Glomerular visceral epithelial cell (primary cell): ENCODE measurements around the gene MBD1.
"Not testable (repeated sequence)": the region's sequence is repeated elsewhere in the genome, so short reads cannot be mapped to it uniquely, and the experiment has no call there.

Experiments
- DNase-seq: peaks from one replicate; pipeline ENCODE4 v3.0.0-alpha.2; 2016; ENCODE audit errors: extremely low spot score

The MBD1 gene

DNA sequence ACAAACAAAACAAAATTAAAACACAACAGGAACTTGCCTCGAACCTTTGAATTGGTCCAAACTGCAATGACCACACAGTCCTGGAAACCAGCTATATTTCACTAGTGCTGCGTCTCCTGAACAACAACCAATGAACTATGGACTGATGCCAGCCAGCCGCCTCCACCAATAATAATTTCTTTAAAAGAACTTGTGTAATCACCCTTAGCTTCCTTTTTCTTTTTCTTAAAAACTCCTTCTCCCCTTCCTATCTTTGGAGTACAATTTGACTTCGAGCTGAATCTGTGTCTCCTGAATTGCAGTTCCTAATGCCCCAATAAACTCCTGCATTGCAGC, 7.8 kb upstream of the MBD1 start:
- no peak for DNase-seq

DNA sequence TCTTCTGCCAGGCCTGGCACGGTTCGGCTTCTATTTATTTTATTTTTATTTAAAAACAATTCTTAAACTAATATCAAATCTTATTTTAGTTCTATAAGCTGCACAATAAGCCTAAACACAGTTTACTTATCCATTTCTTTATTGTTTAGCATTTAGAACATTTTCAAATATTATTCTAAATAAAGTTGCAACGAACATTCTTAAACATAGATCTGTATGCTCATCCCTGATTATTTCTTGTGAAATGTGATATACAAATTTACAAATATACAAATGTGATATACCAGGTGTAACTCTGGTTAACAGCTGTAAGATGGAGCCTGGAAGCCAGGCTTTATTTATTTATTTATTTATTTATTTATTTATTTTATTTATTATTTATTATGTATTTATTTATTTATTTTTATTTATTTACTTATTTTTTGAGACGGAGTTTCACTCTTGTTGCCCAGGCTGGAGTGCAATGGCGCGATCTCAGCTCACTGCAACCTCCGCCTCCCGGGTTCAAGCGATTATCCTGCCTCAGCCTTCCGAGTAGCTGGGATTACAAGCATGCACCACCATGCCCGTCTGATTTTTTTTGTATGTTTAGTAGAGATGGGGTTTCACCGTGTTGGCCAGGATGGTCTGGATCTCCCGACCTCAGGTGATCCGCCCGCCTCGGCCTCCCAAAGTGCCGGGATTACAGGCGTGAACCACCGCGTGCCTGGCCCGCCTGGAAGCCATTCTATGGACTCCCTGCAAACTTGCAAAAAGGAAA, 7.2 kb upstream of the MBD1 start:
- DNase-seq, result not testable (repeated sequence)

DNA sequence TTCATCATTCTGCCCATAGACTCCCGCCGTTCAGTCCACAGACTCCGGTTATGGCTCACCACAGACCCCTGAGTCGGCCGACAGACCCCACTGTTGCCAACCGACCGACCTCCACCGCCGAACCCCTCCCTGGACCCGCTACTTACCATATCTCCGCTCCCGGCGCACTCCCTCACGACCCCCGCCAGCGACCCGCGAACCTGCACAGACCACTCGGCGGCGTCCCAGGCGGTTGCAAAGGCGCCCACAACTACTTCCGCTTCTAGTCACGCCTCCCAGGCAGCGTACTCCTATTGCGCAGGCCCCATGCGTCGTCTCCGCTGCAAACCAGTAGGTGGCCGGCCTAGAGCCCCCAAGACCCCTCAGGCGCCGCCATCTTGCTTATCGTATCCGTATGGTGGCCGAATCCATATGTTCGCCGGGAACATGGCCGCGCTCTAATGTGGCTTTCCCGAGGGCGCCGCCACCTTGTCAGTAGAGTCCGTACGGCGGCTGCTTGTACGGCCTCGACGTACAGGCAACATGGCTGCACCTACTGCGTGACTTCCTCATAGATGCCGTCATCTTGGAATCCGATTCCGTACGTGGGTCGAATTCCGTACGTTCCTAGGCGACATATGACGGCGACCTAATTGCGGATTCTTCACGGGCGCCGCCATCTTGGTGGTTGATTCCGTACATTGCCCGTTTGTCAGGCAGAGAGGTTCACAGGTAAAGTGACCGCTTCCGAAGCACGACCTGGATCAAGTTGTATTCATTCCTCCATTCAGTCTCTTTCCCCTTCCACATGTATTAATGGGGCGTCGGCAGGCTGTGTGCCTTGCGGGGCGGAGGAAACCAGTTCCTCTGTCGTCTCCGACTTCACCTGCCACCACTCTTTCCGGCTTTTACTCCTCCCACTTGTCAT, 6.4 kb upstream of the MBD1 start, which contains the start of gene CXXC1:
CXXC1 (minus strand) TSS at position 252 of the 907 bp plus-strand sequence; CDS start at position 149, 103 bp downstream.
- DNase-seq, result peak; percentile 99

DNA sequence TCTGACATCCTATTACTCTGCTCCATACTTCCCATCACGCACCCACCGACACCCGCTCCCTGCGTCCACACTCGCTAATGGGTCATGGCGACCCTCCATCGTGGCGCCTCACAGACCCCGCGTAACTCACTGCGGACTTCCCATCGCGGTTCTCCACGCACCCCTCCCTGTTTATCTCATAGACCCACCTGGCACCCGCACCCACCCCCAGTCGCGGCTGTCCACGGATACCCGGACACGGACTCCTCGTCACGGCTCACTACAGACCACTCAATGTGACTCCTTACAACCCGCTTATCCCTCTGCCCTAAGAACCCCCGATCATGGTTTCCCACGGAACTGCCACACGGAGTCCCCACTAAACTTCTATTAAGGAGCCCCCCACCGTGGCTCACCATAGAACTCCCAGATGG, 5.7 kb upstream of the MBD1 start:
- peak; percentile 16 for DNase-seq

DNA sequence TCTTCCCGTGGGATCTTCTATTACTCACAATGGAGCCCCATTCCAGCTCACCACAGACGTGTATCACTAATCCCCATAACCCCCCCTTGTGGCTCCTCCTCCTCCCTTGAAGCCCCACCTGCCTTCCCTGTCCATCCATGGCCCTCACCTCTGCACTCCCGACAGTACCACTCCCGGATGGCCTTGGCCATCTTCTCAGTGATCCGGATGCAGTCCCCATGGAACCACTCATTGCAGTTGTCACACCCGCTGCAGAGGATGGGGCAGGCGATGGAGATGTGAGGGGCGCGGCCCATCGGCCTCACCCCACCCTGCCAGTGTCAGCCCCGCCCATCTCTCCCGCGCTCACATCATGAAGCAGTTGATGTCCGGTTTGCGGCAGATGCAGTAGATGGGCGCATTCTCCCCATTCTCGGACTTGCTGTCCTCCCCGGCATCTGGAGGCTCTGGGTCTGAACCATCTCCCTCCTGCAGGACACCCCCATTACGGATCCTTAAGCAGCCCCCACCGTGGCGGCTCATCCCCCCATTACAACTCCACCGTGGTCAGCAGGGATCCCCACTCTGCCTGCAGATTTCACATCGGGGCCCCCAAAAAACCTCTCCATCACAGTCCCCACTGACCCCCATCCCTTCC, 5.2 kb upstream of the MBD1 start:
- peak; percentile 20 for DNase-seq

DNA sequence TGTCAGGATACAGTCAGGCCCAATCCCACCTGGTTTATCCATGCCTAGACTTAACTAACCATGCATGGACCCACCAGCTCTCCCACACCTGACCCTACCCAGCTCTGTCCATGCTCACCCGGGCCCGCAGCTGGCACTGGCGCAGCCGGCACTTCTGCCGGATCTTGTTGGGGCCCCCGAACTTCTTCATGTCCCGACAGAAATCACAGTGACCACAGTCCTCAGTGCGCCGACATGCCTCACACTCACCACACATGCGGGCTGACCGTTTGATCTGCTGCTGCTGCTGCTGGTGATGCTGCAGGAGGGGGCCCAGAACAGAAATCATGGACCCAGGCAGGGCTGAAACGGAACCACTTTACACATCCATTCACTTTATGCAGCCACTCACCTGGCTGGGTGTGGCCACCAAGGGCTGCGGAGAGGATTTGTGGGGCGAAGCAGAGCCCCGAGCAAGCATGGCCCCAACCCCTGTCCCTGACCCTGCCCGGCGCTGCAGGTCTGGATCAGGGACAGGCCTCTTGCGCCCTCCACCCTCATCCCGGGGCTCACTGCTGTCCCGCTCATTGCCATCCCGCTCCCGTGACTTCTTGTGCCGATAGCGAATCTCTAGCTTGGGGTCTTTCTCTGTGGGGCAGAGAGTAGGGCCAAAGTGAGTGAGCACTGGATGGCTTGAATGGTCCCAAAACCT, 4.5 kb upstream of the MBD1 start:
- no peak for DNase-seq

DNA sequence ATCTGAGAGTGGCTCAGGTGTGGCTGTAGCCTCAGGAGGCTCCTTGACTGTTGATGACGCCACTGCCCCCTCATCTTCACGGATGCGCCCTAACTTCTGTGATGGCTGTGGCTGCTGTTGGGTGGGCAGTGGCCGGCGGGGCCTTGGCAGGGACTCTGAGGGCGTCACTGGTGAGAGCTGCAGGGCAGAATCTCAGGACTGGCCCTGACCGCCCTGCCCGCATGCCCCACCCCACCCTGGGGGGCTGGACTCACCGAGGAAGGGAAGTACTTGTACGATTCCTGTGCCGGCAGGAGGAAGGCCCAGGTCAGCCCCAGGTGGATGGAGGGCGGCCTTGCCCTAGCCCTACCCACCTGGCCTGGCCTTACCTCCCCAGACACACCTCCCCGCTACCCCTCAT, 3.7 kb upstream of the MBD1 start:
- no peak for DNase-seq

DNA sequence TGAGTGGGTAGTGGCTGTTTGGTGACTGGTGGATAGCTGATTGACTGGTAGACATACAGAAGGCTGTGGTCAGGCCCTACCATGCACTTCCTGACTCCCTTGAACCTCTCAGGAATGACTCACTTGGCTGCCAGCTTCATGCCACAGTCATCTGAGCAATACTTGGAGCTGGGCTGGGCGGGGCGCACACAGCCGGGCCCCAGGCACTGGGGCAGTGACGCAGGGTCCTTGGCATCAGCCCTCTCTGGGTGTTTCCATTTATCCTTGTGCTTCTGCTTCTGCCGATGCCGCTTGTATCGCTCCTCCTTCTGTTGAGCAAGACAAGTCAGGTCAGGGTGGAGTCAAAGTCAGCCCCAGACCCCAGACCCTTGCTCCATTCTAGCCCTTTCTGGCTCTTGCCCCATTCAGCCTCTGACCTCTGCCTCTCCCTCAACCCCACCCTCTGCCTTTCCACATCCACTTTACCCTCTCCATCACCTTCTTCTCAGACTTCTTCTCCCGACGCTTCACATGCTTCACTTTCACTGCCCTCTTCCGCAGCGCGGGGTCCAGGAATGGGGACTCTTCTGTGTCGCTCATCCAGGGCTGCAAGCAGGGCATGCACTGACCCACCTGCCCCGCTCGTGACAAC, 3.0 kb upstream of the MBD1 start:
- DNase-seq, result no peak

DNA sequence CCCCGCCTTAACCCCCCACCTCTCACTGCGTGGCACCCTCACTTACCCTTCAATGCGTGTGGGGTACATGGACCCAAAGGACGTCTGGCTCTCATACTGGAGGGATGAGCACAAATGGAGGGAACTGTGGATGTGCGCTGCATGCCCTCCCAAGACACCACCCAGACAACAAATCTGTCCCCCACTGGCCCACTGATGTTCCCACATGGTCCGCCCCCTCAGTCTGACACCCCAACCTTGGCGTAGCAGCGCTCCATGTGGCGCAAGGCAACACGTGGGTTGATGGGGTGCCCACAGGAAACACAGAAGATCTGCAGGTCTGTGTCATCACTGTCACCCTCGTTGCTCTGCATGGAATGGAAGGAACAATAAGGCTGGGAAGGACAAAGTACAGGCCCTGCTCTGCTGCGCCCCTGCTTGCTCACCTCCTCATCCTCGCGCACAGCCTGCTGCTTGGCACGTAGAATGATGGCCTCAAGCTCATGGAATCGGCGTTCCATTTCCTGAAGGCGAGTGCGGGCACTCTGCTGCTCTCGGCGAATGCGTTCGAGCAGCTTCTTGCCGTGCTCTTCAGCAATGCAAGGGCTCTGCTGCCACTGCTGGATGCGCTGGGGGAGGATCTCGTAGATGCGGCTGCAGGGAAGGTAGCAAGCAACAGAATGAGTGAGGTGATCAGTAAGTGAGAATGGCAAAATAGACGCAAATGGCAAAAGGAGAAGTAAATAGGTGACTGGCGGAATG, 2.3 kb upstream of the MBD1 start:
- DNase-seq, result no peak

DNA sequence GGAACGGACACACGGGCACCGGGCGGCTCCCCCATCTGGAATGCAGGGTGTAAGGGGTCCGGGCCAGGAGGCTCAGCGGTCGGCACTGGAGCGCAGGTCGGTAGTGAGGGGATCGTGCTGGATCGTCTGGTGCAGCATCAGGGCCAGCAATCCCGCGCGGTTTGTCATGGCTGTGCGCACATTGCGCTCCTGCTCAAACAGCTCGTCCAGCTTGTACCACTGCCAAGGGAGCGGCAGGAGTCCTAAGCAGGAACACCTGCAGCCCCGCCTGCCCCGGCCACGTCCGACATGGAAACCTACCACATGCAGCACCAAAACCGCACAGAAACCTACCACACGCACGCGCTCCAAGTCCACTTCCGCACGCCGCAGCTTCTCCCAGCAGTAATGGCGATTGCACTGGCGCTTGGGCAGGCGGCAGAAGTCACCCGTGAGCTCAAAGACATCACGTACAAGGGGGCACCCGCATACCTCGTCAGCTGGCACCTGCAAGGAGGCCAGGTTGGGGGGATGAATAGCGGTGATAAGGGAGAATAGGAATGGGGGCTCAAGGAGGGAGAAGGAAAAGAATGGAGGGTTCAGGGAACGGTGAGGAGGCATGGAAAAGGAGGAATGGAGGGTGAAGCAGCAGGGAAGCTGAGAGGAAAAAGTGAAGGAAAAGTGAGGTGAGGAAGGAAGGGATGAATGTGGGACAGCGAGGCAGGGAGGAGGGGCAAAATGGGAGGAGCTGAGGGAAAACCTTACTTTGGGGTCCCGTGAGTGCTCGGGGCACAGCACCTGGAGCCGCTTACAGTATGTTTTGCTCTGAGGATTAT, 1.4 kb upstream of the MBD1 start:
- no peak for DNase-seq

DNA sequence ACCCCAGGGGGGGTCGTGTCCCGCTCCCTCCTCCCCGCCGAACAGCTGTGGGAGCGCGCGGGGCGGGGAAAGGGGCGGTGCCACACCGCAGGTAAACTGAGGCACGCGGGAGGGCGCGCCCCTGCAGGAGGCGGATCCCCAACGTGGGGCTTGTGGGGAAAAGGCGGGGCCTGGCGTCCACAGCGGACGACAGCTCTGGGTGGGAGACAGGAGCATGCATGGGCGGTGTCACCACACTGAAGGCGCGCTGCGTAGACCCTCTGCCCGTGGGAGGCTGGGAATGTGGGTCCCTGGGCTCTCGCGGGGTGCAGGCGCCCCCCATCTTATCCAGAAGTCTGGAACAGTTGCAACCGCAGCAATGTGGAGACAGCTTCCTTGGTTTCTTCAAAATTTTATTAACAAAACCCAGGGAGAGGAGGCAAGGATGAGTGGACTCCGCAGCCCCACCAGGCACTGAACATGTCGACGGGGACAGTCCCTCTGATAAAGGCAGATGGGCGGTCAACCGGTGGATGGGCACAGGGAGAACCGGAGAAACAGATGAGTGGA, 723 bp upstream of the MBD1 start:
- DNase-seq, result no peak

DNA sequence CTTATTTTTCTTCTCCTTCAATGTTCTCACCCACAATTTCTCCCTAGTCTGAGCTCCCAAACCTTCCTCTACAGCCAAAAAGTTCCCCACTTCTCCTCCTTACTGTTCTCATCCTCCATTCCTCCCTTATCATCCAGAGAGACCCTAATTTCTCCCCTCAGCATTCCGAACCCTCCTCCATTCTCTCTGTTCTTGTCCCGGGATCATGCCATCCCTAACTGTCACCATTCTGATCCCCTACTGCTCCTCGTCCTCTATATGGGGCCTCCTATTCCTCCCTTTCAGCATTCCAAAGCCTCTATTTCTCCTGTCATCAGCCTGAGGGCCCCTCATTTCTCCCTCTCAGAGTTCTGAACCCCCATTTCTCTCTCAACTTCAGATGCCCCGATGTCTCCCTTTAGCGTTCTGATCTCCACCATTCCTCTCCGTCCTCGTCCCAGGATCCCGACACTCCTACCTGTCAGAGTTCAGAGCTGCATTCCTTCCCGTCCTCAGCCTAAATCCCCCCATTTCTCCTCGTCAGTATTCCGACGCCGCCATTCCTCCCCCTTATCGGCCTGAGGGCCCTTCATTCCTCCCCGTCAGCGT, 522 bp downstream of the MBD1 start:
- no peak for DNase-seq

DNA sequence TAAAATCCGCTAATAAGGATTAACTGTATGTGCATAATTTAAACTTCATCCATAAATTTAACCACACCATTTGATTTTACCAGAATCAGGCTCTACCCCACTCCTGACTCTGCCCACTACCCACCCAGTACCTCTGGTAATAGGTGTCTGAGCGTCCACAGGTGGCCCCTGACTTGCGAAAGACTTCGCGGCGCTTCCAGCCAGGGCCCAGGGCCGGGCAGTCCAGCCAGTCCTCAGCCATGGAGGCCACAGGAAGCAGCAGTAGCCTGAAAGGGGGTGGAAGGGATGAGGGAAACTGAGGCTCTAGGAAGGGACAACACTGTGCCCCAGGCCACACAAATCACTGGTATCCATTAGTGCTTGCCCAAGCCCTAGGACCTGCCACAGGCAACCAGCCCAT, 1.6 kb downstream of the MBD1 start:
- no peak for DNase-seq

DNA sequence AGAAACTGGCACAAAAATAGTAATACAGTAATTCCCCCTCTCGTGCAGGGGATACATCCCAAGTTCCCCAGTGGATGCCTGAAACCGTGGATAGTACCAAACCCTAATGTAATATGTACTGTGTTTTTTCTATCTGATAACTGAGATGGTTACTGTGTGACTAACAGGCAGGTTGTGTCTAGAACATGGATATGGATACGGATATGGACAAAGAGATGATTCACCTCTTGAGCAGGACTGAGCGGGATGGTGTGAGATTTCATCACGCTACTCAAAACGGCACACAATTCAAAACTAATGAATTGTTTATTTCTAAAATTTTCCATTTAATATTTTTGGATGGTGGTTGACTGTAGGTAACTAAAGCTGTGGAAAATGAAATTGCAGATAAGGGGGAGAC, 3.4 kb downstream of the MBD1 start:
- DNase-seq, result no peak

DNA sequence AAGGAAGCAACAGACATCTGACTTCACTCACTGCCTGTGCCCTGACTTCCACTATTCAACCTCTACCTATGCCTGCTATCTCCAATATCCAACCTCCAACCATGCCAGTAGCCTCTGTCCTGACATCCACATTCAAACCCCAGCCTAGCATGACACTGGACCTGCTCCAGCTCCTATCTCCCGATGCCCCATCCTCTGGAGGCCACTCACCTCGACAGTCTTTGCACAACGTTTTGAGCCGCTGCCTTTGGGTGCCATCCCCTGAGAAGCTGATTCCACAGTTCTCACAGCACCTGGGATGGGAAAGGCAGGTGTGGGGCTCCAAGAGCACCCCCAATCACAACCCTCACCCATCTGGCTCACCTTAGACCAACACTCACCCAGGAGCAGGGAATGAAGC, 4.9 kb downstream of the MBD1 start:
- no peak for DNase-seq

DNA sequence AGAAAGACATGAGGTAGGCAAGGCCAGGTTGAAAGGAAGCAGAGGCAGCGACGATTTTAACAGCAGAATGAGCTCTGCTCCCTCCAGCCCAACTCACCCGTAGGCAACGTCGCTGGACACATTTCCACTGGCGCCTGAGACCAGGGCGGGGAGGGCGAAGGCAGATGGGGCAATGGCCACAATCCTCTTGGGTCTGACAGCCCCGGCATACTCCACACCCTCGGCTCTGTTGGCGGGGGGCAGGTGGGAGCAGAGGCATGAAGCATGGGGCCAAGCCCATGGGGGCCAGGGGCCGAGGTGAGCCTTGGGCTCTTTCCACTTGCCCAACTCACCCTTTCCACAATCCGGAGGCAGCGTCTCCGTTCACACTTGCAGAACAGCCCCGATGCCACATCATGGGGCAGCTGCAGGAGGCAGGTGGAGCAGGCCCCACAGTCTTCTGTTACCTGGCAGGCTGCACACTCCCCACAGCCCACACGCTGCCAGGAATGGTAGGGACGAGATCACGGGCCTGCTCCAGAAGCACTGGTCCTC, 5.8 kb downstream of the MBD1 start:
- no peak for DNase-seq

DNA sequence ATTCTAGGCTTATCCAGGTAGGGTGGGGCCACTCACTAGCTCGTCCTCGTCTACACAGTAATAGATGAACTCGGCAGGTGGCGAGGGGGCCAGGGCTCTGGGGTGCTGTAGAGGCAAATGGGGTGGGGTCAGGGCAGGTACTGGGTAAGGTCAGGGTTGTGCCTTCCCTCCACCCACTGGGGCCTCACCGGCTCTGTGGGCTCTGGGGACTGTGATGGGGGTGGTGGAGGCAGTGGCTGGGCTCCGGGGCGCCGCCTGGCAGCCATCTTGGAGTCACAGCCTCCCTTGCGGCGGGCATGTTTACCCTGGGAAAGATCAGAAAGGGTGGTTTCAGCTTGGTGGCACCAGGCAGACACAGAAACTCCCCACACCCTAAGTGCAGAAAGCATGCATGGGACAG, 6.4 kb downstream of the MBD1 start:
- DNase-seq, result no peak

DNA sequence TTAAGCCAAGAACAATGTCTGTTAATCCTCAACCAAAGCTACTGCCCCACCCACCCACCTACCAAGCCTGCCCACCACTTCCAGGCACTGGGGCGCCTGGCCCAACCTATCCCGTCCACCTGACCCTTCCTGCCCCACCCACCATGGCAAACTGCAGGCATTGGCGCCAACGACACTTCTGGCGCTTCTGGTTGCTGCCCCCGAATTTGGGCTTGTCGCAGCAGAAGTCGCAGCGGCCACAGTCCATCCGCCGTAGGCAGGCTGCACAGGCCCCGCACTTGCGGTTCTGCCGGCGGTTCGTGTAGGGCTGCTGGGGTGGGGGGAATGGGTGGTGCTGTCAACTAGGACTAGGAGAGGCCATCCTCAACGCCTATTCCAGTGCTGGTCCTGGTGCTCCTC, 7.3 kb downstream of the MBD1 start:
- DNase-seq, result no peak
